ENCODE data around the gene FXR1.
A peak's percentile ranks its signal among the peaks of the same experiment; 100 is the strongest.
"Not testable (repeated sequence)": the region's sequence is repeated elsewhere in the genome, so short reads cannot be mapped to it uniquely, and the experiment has no call there.

Gene FXR1

GRCh38 chr3:180979961-180980360, 67.5 kb downstream of the FXR1 start:
- DNase-seq (ENCODE audit: low spot score), result no peak
- in situ Hi-C loops (cut with MboI; ENCODE audit: low pct_unique_long_range_greater_than_20kb, low sequenced_read_pairs, unreplicated experiment), result no loop called here
- TF ChIP-seq CTCF (IDR thresholded peaks at IDR 0.05; ENCODE audit: extremely low read depth, insufficient read depth, missing control alignments), result no peak

- in situ Hi-C loops (cut with MboI; ENCODE audit: low pct_unique_long_range_greater_than_20kb, low sequenced_read_pairs, unreplicated experiment), result no loop called here
- TF ChIP-seq CTCF (IDR thresholded peaks at IDR 0.05; ENCODE audit: extremely low read depth, insufficient read depth, missing control alignments), result no peak
- no peak for DNase-seq (ENCODE audit: low spot score)
Measured at GRCh38 chr3:180980611-180981010, 68.1 kb downstream of the FXR1 start.

GRCh38 chr3:180981912-180982311, 69.4 kb downstream of the FXR1 start:
- no peak for DNase-seq (ENCODE audit: low spot score)
- in situ Hi-C loops (cut with MboI; ENCODE audit: low pct_unique_long_range_greater_than_20kb, low sequenced_read_pairs, unreplicated experiment), result no loop called here
- no peak for TF ChIP-seq CTCF (IDR thresholded peaks at IDR 0.05; ENCODE audit: extremely low read depth, insufficient read depth, missing control alignments)

GRCh38 chr3:180983136-180983535, 70.7 kb downstream of the FXR1 start:
- in situ Hi-C loops (cut with MboI; ENCODE audit: low pct_unique_long_range_greater_than_20kb, low sequenced_read_pairs, unreplicated experiment), result no loop called here
- DNase-seq (ENCODE audit: low spot score), result no peak

GRCh38 chr3:180986366-180986765, 73.9 kb downstream of the FXR1 start:
- DNase-seq (ENCODE audit: low spot score); in situ Hi-C loops (cut with MboI; ENCODE audit: low pct_unique_long_range_greater_than_20kb, low sequenced_read_pairs, unreplicated experiment): not testable (repeated sequence)

More at GRCh38 chr3:180983136-180983535, 70.7 kb downstream of the FXR1 start:
- no peak for TF ChIP-seq CTCF (IDR thresholded peaks at IDR 0.05; ENCODE audit: extremely low read depth, insufficient read depth, missing control alignments)

- TF ChIP-seq CTCF (IDR thresholded peaks at IDR 0.05; ENCODE audit: extremely low read depth, insufficient read depth, missing control alignments), result no peak
- in situ Hi-C loops (cut with MboI; ENCODE audit: low pct_unique_long_range_greater_than_20kb, low sequenced_read_pairs, unreplicated experiment), result no loop called here
- DNase-seq (ENCODE audit: low spot score), result no peak
Measured at GRCh38 chr3:180987344-180987743, 74.9 kb downstream of the FXR1 start.

GRCh38 chr3:180989291-180990163, 77.1 kb downstream of the FXR1 start, which contains the start of gene DNAJC19:
DNAJC19 (minus strand) TSS chr3:180989736; CDS start chr3:180989602, 134 bp downstream.
- in situ Hi-C loops (cut with MboI; ENCODE audit: low pct_unique_long_range_greater_than_20kb, low sequenced_read_pairs, unreplicated experiment), result no loop called here
- peak; percentile 83 for DNase-seq (ENCODE audit: low spot score)
- TF ChIP-seq CTCF (IDR thresholded peaks at IDR 0.05; ENCODE audit: extremely low read depth, insufficient read depth, missing control alignments), result no peak
